SK-N-MC (cell line): ENCODE results near the gene FXYD2.

Experiments
- DNase-seq: peaks from one replicate; pipeline ENCODE4 v3.0.0-alpha.2; 2011; ENCODE audit warnings: low read depth, low spot score
- H3K27ac ChIP-seq: fragments of 200-600 bp; sonication (generic); 2 replicates; pipeline ENCODE4 v1.5.1; 2016; ENCODE audit warnings: mixed run types
- H3K36me3 ChIP-seq: fragments of 200-600 bp; sonication (generic); 2 replicates; pipeline ENCODE4 v1.6.1; 2017; ENCODE audit warnings: antibody characterized with exemption, low read length, mixed read lengths; ENCODE audit not compliant: insufficient read depth
- H3K4me3 ChIP-seq: fragments of 200-600 bp; sonication (generic); 2 replicates; pipeline ENCODE4 v1.5.1; 2016
- H3K9ac ChIP-seq: fragments of 200-600 bp; sonication (generic); 2 replicates; pipeline ENCODE4 v1.8.0; 2017; ENCODE audit warnings: mixed run types, mixed read lengths; ENCODE audit not compliant: insufficient read length
- H3K9me3 ChIP-seq: fragments of 200-600 bp; sonication (generic); 2 replicates; pipeline ENCODE4 v1.6.1; 2017; ENCODE audit warnings: low read depth, mild to moderate bottlenecking, antibody characterized with exemption, low read length, moderate library complexity, mixed read lengths
- EZH2 ChIP-seq: fragments of 200-600 bp; sonication (generic); IDR thresholded peaks from one replicate; pipeline ENCODE4 v1.6.1; 2017; ENCODE audit warnings: antibody characterized with exemption
- FOXP2 ChIP-seq: optimal IDR thresholded peaks from 2 replicates; pipeline ENCODE3; 2011; ENCODE audit warnings: mild to moderate bottlenecking, moderate library complexity; ENCODE audit not compliant: insufficient read depth; ENCODE audit errors: extremely low read length, control extremely low read depth
- POLR2AphosphoS5 ChIP-seq: IDR thresholded peaks from 2 replicates; pipeline ENCODE4 v1.6.1; 2012; ENCODE audit warnings: mild to moderate bottlenecking, low read depth, low read length, borderline replicate concordance

The FXYD2 gene

DNA sequence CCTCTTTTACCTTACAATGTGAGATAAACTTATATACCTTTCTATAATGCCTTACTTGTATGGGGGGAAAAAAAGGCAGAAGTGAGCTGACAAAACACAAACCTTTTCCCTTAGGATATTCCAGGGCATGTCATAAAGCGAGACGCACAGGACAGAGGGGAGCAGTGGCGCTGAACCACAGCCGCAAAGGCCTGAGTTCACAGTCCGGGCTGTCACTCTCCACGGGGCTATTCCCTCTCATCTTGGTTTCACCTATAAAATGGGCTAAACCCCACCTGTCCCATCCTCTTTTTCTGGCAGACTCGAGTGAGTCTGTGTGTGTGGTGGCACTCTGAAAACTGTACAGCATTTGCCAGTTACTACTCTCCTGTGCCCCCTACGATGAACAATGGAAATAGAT lies 14.4 kb upstream of the FXYD2 start:
- Histone ChIP-seq H3K36me3 (no peaks in the 10 kb centered on the region), H3K4me3 (no peak overlapping the region), H3K9ac (no peak overlapping the region), H3K27ac (no peak overlapping the region), H3K9me3 (no peaks in the 10 kb centered on the region)
- no peak for DNase-seq
- no peak for TF ChIP-seq EZH2
- TF ChIP-seq POLR2AphosphoS5 = no peak
- TF ChIP-seq FOXP2 = no peak

DNA sequence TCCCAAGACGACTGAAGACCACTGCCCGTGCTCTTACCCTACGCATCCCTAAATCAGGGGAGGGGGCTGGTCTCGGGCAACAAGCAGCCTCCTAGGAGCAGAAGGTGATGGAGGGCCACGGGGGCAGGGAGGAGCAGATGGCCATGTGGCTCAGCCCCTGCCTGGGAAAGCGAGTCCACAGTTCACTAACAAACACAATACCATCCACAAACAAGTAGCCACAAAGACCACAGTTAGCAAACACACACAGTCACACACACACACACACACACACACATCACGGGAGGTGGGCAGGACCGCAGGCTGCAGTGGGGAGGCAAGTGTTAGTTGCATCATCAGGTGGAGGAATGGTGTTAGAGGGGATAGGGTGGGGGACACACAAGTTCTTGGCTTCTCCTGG lies 13.2 kb upstream of the FXYD2 start:
- Histone ChIP-seq H3K9ac (no peak overlapping the region), H3K9me3 (no peaks in the 10 kb centered on the region), H3K36me3 (no peaks in the 10 kb centered on the region), H3K27ac (no peak overlapping the region), H3K4me3 (no peak overlapping the region)
- DNase-seq = no peak
- no peak for TF ChIP-seq EZH2
- TF ChIP-seq FOXP2 = no peak
- TF ChIP-seq POLR2AphosphoS5 = no peak

- no peak for DNase-seq
- TF ChIP-seq EZH2 (no peak), FOXP2 (no peak), POLR2AphosphoS5 (no peak)
- Histone ChIP-seq H3K36me3 (no peaks in the 10 kb centered on the region), H3K4me3 (no peak overlapping the region), H3K27ac (no peak overlapping the region), H3K9ac (no peak overlapping the region), H3K9me3 (no peaks in the 10 kb centered on the region)
Observed at GRCh38 chr11:117837070-117837776, 12.7 kb upstream of the FXYD2 start.

- Histone ChIP-seq H3K4me3 (no peak overlapping the region), H3K36me3 (no peaks in the 10 kb centered on the region), H3K9me3 (no peaks in the 10 kb centered on the region), H3K27ac (no peak overlapping the region), H3K9ac (no peak overlapping the region)
- DNase-seq = no peak
- TF ChIP-seq FOXP2 (no peak), EZH2 (no peak), POLR2AphosphoS5 (no peak)
Observed at GRCh38 chr11:117836077-117836960, 11.8 kb upstream of the FXYD2 start.

DNA sequence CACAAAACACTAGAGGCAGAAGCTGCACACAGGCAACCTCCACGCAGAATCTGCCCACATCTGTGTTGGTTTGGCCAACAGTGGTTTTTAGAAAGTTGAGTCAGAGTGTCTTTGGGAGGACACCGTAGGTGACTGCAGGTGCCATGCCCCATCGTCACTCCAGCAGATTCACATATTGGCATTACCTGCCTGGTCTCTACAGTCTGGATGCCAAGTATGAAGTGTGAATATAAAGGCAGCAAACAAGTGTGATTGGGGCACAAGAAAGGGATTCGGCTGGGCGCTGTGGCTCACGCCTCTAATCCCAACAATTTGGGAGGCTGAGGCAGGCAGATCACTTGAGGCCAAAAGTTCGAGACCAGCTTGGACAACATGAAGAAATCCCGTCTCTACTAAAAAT lies 11.0 kb upstream of the FXYD2 start:
- Histone ChIP-seq H3K27ac (no peak overlapping the region), H3K9me3 (no peaks in the 10 kb centered on the region), H3K36me3 (no peaks in the 10 kb centered on the region), H3K4me3 (no peak overlapping the region), H3K9ac (no peak overlapping the region)
- TF ChIP-seq FOXP2 = no peak
- TF ChIP-seq EZH2 = no peak
- no peak for TF ChIP-seq POLR2AphosphoS5
- DNase-seq = no peak

- DNase-seq = no peak
- Histone ChIP-seq H3K27ac (no peak overlapping the region), H3K9ac (no peak overlapping the region), H3K4me3 (no peak overlapping the region), H3K9me3 (no peaks in the 10 kb centered on the region), H3K36me3 (no peaks in the 10 kb centered on the region)
- TF ChIP-seq FOXP2 (no peak), POLR2AphosphoS5 (no peak), EZH2 (no peak)
Observed at GRCh38 chr11:117834838-117835443, 10.4 kb upstream of the FXYD2 start.

DNA sequence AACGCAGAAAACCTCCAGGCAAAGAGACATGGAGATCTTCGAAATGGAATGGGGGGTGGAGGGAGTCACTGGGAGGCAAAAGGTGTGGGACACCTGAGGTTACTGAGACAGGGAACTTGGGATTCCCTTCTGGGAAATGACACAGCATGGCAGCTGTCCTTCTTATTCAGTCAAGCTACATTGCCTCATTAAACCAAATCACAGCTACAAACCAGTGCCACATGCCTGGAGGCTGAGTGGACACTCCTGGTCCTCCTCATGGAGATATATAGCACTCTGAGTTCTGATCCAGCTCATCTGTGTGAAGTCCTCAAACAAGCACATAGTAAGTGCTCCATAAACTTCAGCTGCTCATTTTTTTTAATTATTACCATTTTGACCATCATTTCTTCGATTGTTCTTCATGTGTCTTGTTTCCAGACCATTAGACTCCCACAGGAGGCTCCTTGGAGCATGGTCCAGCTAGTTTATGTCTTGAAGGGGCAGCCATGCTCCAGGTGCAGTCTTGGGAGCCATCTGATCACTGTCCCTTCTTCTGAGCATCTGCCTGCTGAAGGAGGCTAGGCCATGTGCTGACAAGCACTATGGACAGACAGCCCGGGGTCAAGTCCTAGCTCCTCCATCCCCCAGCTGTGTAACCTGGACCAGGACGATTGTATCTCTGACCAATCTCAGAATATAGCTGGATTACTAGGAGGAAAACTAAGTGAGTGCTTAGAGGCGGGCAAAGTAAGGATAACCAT lies 9.7 kb upstream of the FXYD2 start:
- TF ChIP-seq EZH2 (no peak), POLR2AphosphoS5 (no peak), FOXP2 (no peak)
- no peaks in the 10 kb centered on the region for H3K36me3 ChIP-seq
- H3K27ac ChIP-seq = no peak overlapping the region
- no peak overlapping the region for H3K4me3 ChIP-seq
- DNase-seq = no peak
- no peaks in the 10 kb centered on the region for H3K9me3 ChIP-seq
- H3K9ac ChIP-seq = no peak overlapping the region
